SK-N-MC (cell line): ENCODE measurements around the gene LSP1.

Source experiments
- EZH2 ChIP-seq: fragments of 200-600 bp; sonication (generic); IDR thresholded peaks from one replicate; pipeline ENCODE4 v1.6.1; 2017; ENCODE audit warnings: antibody characterized with exemption
- POLR2AphosphoS5 ChIP-seq: IDR thresholded peaks from 2 replicates; pipeline ENCODE4 v1.6.1; 2012; ENCODE audit warnings: mild to moderate bottlenecking, low read depth, low read length, borderline replicate concordance

DNA sequence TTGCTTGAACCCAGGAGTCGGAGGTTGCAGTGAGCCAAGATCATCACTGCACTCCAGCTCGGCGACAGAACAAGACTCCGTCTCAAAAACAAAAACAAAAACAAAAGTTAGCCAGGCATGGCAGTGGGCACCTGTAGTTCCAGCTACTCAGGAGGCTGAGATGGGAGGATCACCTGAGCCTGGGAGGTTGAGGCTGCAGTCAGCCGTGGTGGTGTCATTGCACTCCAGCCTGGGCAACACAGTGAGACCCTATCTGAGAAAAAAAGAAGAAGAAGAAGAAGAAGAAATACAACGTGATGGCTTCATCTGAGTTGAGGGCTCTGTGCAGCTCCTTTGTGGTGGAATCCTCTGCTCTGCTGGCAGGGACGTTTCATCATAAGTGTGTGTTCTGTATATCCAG is 56.6 kb downstream of the LSP1 start:
- TF ChIP-seq POLR2AphosphoS5 (no peak), EZH2 (no peak)
